SH-SY5Y (cell line): Measurements from ENCODE around the gene GNG13.

Source experiments
- GATA2 ChIP-seq: IDR thresholded peaks from 2 replicates; pipeline ENCODE4 v1.6.1; 2011; ENCODE audit warnings: mild to moderate bottlenecking, low read depth, low read length
- GATA3 ChIP-seq: IDR thresholded peaks from 2 replicates; pipeline ENCODE4 v1.6.1; 2011; ENCODE audit warnings: low read depth, mild to moderate bottlenecking, low read length, moderate library complexity

DNA sequence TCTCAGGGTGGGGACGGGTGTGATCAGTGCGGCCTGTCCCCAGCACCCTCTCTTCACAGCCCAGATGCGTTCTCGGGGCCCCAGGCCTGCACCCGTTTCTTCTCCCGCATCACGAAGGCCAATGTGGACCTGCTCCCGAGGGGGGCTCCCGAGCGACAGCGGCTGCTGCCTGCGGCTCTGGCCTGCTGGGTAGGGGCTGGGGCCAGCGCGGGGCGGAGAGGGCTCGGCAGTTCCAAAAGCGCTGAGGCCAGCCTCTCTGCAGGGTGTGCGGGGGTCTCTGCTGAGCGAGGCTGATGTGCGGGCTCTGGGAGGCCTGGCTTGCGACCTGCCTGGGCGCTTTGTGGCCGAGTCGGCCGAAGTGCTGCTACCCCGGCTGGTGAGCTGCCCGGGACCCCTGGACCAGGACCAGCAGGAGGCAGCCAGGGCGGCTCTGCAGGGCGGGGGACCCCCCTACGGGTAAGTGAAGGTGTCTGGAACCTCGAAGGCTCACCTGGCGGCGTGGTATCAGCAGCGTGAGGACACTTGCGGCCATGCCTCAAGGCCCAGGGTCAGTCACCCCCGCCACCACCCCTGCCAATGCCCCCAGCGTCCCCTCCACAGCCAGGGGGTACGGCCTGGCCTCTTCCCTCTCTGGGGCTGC, 35.6 kb downstream of the GNG13 start:
- TF ChIP-seq GATA2 (no peak), GATA3 (no peak)
